K562 (cell line): ENCODE results near the gene SPINK4. TPM values are rescaled to one million over a fixed set of nuclear protein-coding genes. Genes with fewer than 3 reads are reported as not detected.

Experiments
- ARID1B ChIP-seq: fragments of 450-650 bp; IDR thresholded peaks from 2 replicates; pipeline ENCODE4 v1.6.1; 2016; ENCODE audit warnings: antibody characterized with exemption, mild to moderate bottlenecking, inconsistent platforms
- BDP1 ChIP-seq: IDR thresholded peaks from 3 replicates; pipeline ENCODE4 v1.6.1; 2011; ENCODE audit not compliant: insufficient read length, insufficient read depth
- BMI1 ChIP-seq: fragments of 150-350 bp; IDR thresholded peaks from 2 replicates; pipeline ENCODE4 v1.6.1; 2014; ENCODE audit warnings: low read length
- CBX2 ChIP-seq: fragments of 200-600 bp; sonication (generic); IDR thresholded peaks from one replicate; pipeline ENCODE4 v1.6.1; 2012; ENCODE audit warnings: mild to moderate bottlenecking, low read length, inconsistent platforms; ENCODE audit not compliant: insufficient read depth, poor library complexity, severe bottlenecking
- CCNT2 ChIP-seq: IDR thresholded peaks from 2 replicates; pipeline ENCODE4 v1.6.1; 2011; ENCODE audit warnings: borderline replicate concordance, low read depth, mild to moderate bottlenecking, moderate library complexity, mixed read lengths, low read length; ENCODE audit not compliant: insufficient read length; ENCODE audit errors: extremely low read depth
- CGGBP1 ChIP-seq: fragments of 250-450 bp; sonication (Bioruptor Pico); IDR thresholded peaks from 2 replicates; pipeline ENCODE4 v1.9.0; 2021; ENCODE audit warnings: mild to moderate bottlenecking
- CREM ChIP-seq: IDR thresholded peaks from 2 replicates; pipeline ENCODE4 v1.6.1; 2014; ENCODE audit warnings: antibody characterized with exemption, low read depth
- CTBP1 ChIP-seq: fragments of 450-650 bp; IDR thresholded peaks from 2 replicates; pipeline ENCODE4 v1.6.1; 2016; ENCODE audit warnings: borderline replicate concordance
- DIDO1 ChIP-seq: fragments of 450-650 bp; IDR thresholded peaks from 2 replicates; pipeline ENCODE4 v1.6.1; 2016; ENCODE audit warnings: low read depth, missing biosample characterization, missing genetic modification characterization
- EP300 ChIP-seq: IDR thresholded peaks from 2 replicates; pipeline ENCODE4 v1.6.1; 2012; ENCODE audit warnings: low read length, improper control_type of control experiment
- ETV5 ChIP-seq: sonication (generic); formaldehyde crosslinking; IDR thresholded peaks from 2 replicates; pipeline ENCODE4 v1.4.0; 2020; ENCODE audit warnings: low read depth, mild to moderate bottlenecking, missing genetic modification reagents
- EWSR1 ChIP-seq: fragments of 450-650 bp; IDR thresholded peaks from 2 replicates; pipeline ENCODE4 v1.6.1; 2018; ENCODE audit warnings: borderline replicate concordance, mild to moderate bottlenecking, low read depth, moderate library complexity; ENCODE audit not compliant: partially characterized antibody
- FOXJ2 ChIP-seq: fragments of 200-800 bp; sonication (Bioruptor generic); IDR thresholded peaks from 2 replicates; pipeline ENCODE4 v1.6.1; 2016; ENCODE audit warnings: missing genetic modification characterization, missing compliant biosample characterization
- KLF10 ChIP-seq: fragments of 250-450 bp; sonication (Bioruptor Pico); IDR thresholded peaks from 2 replicates; pipeline ENCODE4 v1.6.1; 2021; ENCODE audit warnings: matching md5 sums
- MYNN ChIP-seq, 2 experiments: sonication (generic); formaldehyde crosslinking in 1 of 2; IDR thresholded peaks; 2 replicates each; pipeline versions ENCODE4 v1.5.0 to v1.6.1; 2016 to 2020; ENCODE audit warnings: antibody characterized with exemption in 1 of 2, missing genetic modification reagents in 1 of 2
- NFATC3 ChIP-seq: fragments of 450-650 bp; IDR thresholded peaks from 2 replicates; pipeline ENCODE4 v1.6.1; 2017; ENCODE audit warnings: mild to moderate bottlenecking
- PYGO2 ChIP-seq: fragments of 450-650 bp; IDR thresholded peaks from 2 replicates; pipeline ENCODE4 v1.6.1; 2016; ENCODE audit warnings: mild to moderate bottlenecking, missing genetic modification characterization, moderate library complexity, missing compliant biosample characterization
- RAD21 ChIP-seq, 2 experiments: fragments of 250-450 bp in 1 of 2; fragments of 450-650 bp in 1 of 2; sonication (Bioruptor Pico) in 1 of 2; formaldehyde crosslinking in 1 of 2; IDR thresholded peaks in 1 of 2; conservative IDR thresholded peaks in 1 of 2; 2 replicates each; pipeline versions ENCODE4 v1.4.0 to v1.8.0; 2020 to 2022; ENCODE audit warnings: mild to moderate bottlenecking in 2 of 2, moderate library complexity in 1 of 2
- TFAP4 ChIP-seq: sonication (generic); formaldehyde crosslinking; IDR thresholded peaks from 2 replicates; pipeline ENCODE4 v1.8.0; 2022; ENCODE audit warnings: missing genetic modification reagents, mild to moderate bottlenecking, moderate library complexity, borderline replicate concordance
- YY1 ChIP-seq, 3 experiments: IDR thresholded peaks; 2 replicates each; pipeline ENCODE4 v1.6.1; 2011; ENCODE audit warnings: low read length in 2 of 3, mild to moderate bottlenecking in 2 of 3, moderate library complexity in 2 of 3, borderline replicate concordance in 1 of 3, control low read depth in 1 of 3, low read depth in 1 of 3; ENCODE audit not compliant: insufficient read depth in 3 of 3, insufficient replicate concordance in 2 of 3, control insufficient read depth in 1 of 3, insufficient read length in 1 of 3; ENCODE audit errors: extremely low read depth in 1 of 3
- ZBTB1 ChIP-seq: sonication (generic); formaldehyde crosslinking; IDR thresholded peaks from 2 replicates; pipeline ENCODE4 v1.8.1; 2023; ENCODE audit warnings: missing genetic modification reagents, low read depth, mild to moderate bottlenecking, borderline replicate concordance
- ZBTB12 ChIP-seq: fragments of 250-450 bp; sonication (Bioruptor Pico); IDR thresholded peaks from 2 replicates; pipeline ENCODE4 v1.4.0; 2020
- ZFP30 ChIP-seq: fragments of 250-450 bp; sonication (Bioruptor Pico); IDR thresholded peaks from 2 replicates; pipeline ENCODE4 v1.8.0; 2022; ENCODE audit warnings: moderate library complexity, mild to moderate bottlenecking, inconsistent platforms, borderline replicate concordance
- ZFP91 ChIP-seq: sonication (generic); formaldehyde crosslinking; IDR thresholded peaks from 2 replicates; pipeline ENCODE4 v1.8.0; 2022; ENCODE audit warnings: mild to moderate bottlenecking, missing genetic modification reagents
- ZNF184 ChIP-seq: sonication (generic); formaldehyde crosslinking; IDR thresholded peaks from 2 replicates; pipeline ENCODE4 v1.5.0; 2020; ENCODE audit warnings: missing genetic modification reagents
- polyA plus RNA-seq, 8 experiments: library from polyadenylated mRNA; depleted of rRNA in 4 of 8; stranded (reverse) in 5 of 8; unstranded in 3 of 8; fragments of >200 nt; fragmentation: Nextera tagmentation in 2 of 8; fragmentation: Illumina TruSeq in 1 of 8; extraction: Ambion mirVana in 2 of 8; extraction: Trizol in 1 of 8; gene quantifications; 2 replicates each; pipeline versions ENCODE4 v1.2.1 to v1.2.3, GENCODE V29; 2011 to 2014; ENCODE audit warnings: inconsistent platforms in 1 of 8, missing spikeins in 1 of 8
- total RNA-seq, 7 experiments: library from RNA; depleted of rRNA in 6 of 7; stranded (reverse); fragments of >200 nt in 6 of 7; fragmentation: Illumina TruSeq in 2 of 7; extraction: Trizol in 2 of 7; gene quantifications; 2 replicates each; pipeline versions ENCODE4 v1.2.1 to v1.2.3, GENCODE V29; 2011 to 2021; ENCODE audit warnings: low replicate concordance in 1 of 7

Gene SPINK4
- total and polyA plus RNA-seq, 9 of the 15 experiments (the other 6 are each of a cell fraction or from before 2014, with no cell fraction given) = 0.74 to 5.5 (median 2.1) TPM; not detected in 2

GRCh38 chr9:33239921-33240320 lies at the start of gene SPINK4 (continued):
- TF ChIP-seq ZBTB12 (no peak), TFAP4 (peak; percentile 78), CBX2 (no peak), CREM (peak; percentile 63; the same call in 1 of the 2 replicates), YY1 (IDR thresholded peaks at IDR 0.05; ENCODE audit: borderline replicate concordance in 1 of 3, control insufficient read depth in 1 of 3, extremely low read depth in 1 of 3, insufficient read depth in 3 of 3, insufficient read length in 1 of 3, insufficient replicate concordance in 2 of 3, low read depth in 1 of 3, low read length in 2 of 3) (peak in 1 of 3 experiments; percentile 24), ZFP91 (CRISPR knock-in tag) (no peak), FOXJ2 (tag) (peak; percentile 85), ZNF184 (CRISPR knock-in tag) (no peak), ARID1B (peak; percentile 97), CGGBP1 (CRISPR knock-in tag) (no peak), ZFP30 (no peak), PYGO2 (tag) (peak; percentile 58), BMI1 (no peak), NFATC3 (no peak), ZBTB1 (CRISPR knock-in tag) (no peak), EWSR1 (no peak), MYNN (IDR thresholded peaks at IDR 0.05) (peak; percentile 38; the same call in 1 of the 2 replicates), MYNN (CRISPR knock-in tag; IDR thresholded peaks at IDR 0.05) (no peak), RAD21 (CRISPR knock-in tag; conservative IDR thresholded peaks at IDR 0.05 in 1 of 2, IDR thresholded peaks at IDR 0.05 in 1 of 2) (no peak), ETV5 (peak; percentile 90), DIDO1 (tag) (no peak; the same call in 1 of the 2 replicates), KLF10 (CRISPR knock-in tag) (no peak), BDP1 (no peak), CCNT2 (peak; percentile 85), EP300 (peak; percentile 93), CTBP1 (peak; percentile 99)
